OCI-LY7 (cell line): Measurements from ENCODE around the gene INPP5A. TPM values are rescaled to one million over a fixed set of nuclear protein-coding genes. Genes with fewer than 3 reads are reported as not detected.

Experiments used
- BruUV-seq: library from RNA; stranded (reverse); fragments of 400-500 nt; replicated peaks from 2 replicates; lab custom pipeline; 2021; lab: Mats Ljungman, UMichigan
- CTCF ChIA-PET: fragments of 300-600 bp; sonication (Branson Sonifier 250); formaldehyde crosslinking; loops from one replicate; lab custom pipeline; 2022; ENCODE audit warnings: antibody characterized with exemption; ENCODE audit not compliant: unreplicated experiment; lab: Charles Lee
- POLR2A ChIA-PET: fragments of 300-600 bp; sonication (Branson Sonifier 250); formaldehyde crosslinking; loops from one replicate; lab custom pipeline; 2022; ENCODE audit warnings: antibody characterized with exemption; lab: Charles Lee
- DNase-seq: peaks from one replicate; pipeline ENCODE4 v3.0.0-alpha.2; 2015; ENCODE audit warnings: low spot score
- H2AFZ ChIP-seq: fragments of 200-600 bp; sonication (generic), shearing (Covaris generic); 2 replicates; pipeline ENCODE4 v1.6.1; 2014; ENCODE audit warnings: mild to moderate bottlenecking, antibody characterized with exemption, low read length, moderate library complexity
- H3K27ac ChIP-seq: fragments of 200-600 bp; sonication (generic); 2 replicates; pipeline ENCODE4 v1.5.1; 2014; ENCODE audit warnings: mixed run types, low read depth, mild to moderate bottlenecking, moderate library complexity, low read length, inconsistent platforms; ENCODE audit not compliant: poor library complexity, severe bottlenecking
- H3K36me3 ChIP-seq: fragments of 200-600 bp; sonication (generic); 2 replicates; pipeline ENCODE4 v1.6.1; 2014; ENCODE audit warnings: mild to moderate bottlenecking, antibody characterized with exemption, low read length, moderate library complexity, mixed read lengths; ENCODE audit not compliant: insufficient read depth
- H3K4me1 ChIP-seq: fragments of 200-600 bp; sonication (generic); 2 replicates; pipeline ENCODE4 v1.5.1; 2014; ENCODE audit warnings: mild to moderate bottlenecking, low read length; ENCODE audit not compliant: insufficient read depth, poor library complexity, severe bottlenecking
- H3K4me2 ChIP-seq: fragments of 200-600 bp; sonication (generic); 2 replicates; pipeline ENCODE4 v1.6.1; 2014; ENCODE audit warnings: mild to moderate bottlenecking, low read length
- H3K4me3 ChIP-seq: fragments of 200-600 bp; sonication (generic); 2 replicates; pipeline ENCODE4 v1.5.1; 2014; ENCODE audit warnings: mild to moderate bottlenecking, low read depth, low read length; ENCODE audit not compliant: poor library complexity, severe bottlenecking
- H3K79me2 ChIP-seq: fragments of 200-600 bp; sonication (generic); 2 replicates; pipeline ENCODE4 v1.6.1; 2016; ENCODE audit warnings: low read depth, mild to moderate bottlenecking, low read length, moderate library complexity, mixed read lengths; ENCODE audit not compliant: insufficient read depth
- H3K9me2 ChIP-seq: fragments of 200-600 bp; sonication (generic); 2 replicates; pipeline ENCODE4 v1.6.1; 2016; ENCODE audit warnings: mild to moderate bottlenecking, low read length, mixed read lengths; ENCODE audit not compliant: insufficient read depth
- H3K9me3 ChIP-seq: fragments of 200-600 bp; sonication (generic); 2 replicates; pipeline ENCODE4 v1.6.1; 2014; ENCODE audit warnings: mild to moderate bottlenecking, mixed run types, low read length, mixed read lengths
- H4K20me1 ChIP-seq: fragments of 200-600 bp; sonication (generic); 2 replicates; pipeline ENCODE4 v1.6.1; 2014; ENCODE audit warnings: mild to moderate bottlenecking, antibody characterized with exemption, low read length, moderate library complexity, mixed read lengths; ENCODE audit not compliant: insufficient read depth
- CTCF ChIP-seq: fragments of 200-600 bp; sonication (generic); conservative IDR thresholded peaks from 2 replicates; pipeline ENCODE4 v1.5.1; 2014; ENCODE audit warnings: mild to moderate bottlenecking, antibody characterized with exemption, low read length, moderate library complexity, mixed read lengths
- EZH2phosphoT487 ChIP-seq: fragments of 200-600 bp; sonication (generic); IDR thresholded peaks from 2 replicates; pipeline ENCODE4 v1.6.1; 2018; ENCODE audit warnings: low read depth, borderline replicate concordance, mild to moderate bottlenecking, mixed run types, antibody characterized with exemption, low read length, moderate library complexity, mixed read lengths
- intact Hi-C: fragments of 100-400 bp; cut with micrococcal nuclease; formaldehyde crosslinking; loops from one replicate; pipeline ENCODE4 v1.10.0; 2022; ENCODE audit not compliant: unreplicated experiment
- total RNA-seq, 2 experiments: library from RNA; depleted of rRNA in 1 of 2; stranded (reverse); fragments of >200 nt in 1 of 2; shearing (Covaris generic) in 1 of 2; gene quantifications; 2 replicates each; pipeline ENCODE4 v1.2.3, GENCODE V29; 2014 to 2022

The INPP5A gene
- total RNA-seq, 2 experiments from 2014 or later = 14.5 to 18.4 TPM

GRCh38 chr10:132655735-132656134 is 118.1 kb downstream of the INPP5A start:
- Histone ChIP-seq H3K4me3 (no peak overlapping the region), H2AFZ (no peak overlapping the region), H3K4me1 (no peaks in the 10 kb centered on the region), H3K9me2 (no peaks in the 10 kb centered on the region), H4K20me1 (no peaks in the 10 kb centered on the region), H3K4me2 (no peak overlapping the region), H3K36me3 (no peaks in the 10 kb centered on the region), H3K9me3 (no peaks in the 10 kb centered on the region), H3K79me2 (no peaks in the 10 kb centered on the region), H3K27ac (no peak overlapping the region)
- intact Hi-C loops = no loop called here
- DNase-seq = no peak
- CTCF ChIA-PET = no interaction called here
- POLR2A ChIA-PET = interaction anchor here (0.6 kb wide), 1 partner anchor 391 kb away, joined by 3 read pairs; no protein-coding TSS in a partner anchor
- TF ChIP-seq EZH2phosphoT487 (no peak), CTCF (no peak)
- no TSS peak for BruUV-seq

GRCh38 chr10:132656283-132657126 is 118.9 kb downstream of the INPP5A start:
- CTCF ChIA-PET = no interaction called here

More at GRCh38 chr10:132656283-132657126, 118.9 kb downstream of the INPP5A start:
- Histone ChIP-seq H3K36me3 (no peaks in the 10 kb centered on the region), H3K27ac (no peak overlapping the region), H3K4me3 (no peak overlapping the region), H3K4me1 (no peaks in the 10 kb centered on the region), H3K9me2 (no peaks in the 10 kb centered on the region), H3K4me2 (no peak overlapping the region), H4K20me1 (no peaks in the 10 kb centered on the region), H3K79me2 (no peaks in the 10 kb centered on the region), H3K9me3 (no peaks in the 10 kb centered on the region), H2AFZ (no peak overlapping the region)
- intact Hi-C loops = no loop called here
- POLR2A ChIA-PET = no interaction called here
- TF ChIP-seq EZH2phosphoT487 (no peak), CTCF (no peak)
- no peak for DNase-seq
- BruUV-seq = no TSS peak
